ENCODE measurements around the gene PRKCA.
"Not testable (repeated sequence)": the region's sequence is repeated elsewhere in the genome, so short reads cannot be mapped to it uniquely, and the experiment has no call there.

PRKCA gene

DNA sequence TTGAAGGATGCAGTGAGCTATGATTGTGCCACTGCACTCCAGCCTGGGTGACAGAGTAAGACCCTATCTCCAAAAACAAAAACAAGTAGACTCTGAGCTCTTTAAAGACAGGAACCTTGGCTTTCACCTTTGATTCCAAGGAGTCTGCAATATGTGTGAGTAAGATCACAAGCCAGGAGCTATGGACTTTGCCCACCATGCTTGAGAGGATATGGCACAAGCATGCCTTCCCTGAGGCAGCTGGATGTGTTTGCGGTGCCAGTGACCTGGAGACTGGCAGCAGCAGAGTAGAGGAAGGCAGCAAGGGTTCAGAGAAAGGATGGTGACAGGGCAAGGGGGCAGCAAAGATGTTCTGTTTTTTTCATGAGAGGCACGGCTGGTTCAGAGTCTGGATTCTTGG is 14.5 kb upstream of the PRKCA start:
- no peak for DNase-seq
- intact Hi-C loops (cut with DNase I), result no loop called here

DNA sequence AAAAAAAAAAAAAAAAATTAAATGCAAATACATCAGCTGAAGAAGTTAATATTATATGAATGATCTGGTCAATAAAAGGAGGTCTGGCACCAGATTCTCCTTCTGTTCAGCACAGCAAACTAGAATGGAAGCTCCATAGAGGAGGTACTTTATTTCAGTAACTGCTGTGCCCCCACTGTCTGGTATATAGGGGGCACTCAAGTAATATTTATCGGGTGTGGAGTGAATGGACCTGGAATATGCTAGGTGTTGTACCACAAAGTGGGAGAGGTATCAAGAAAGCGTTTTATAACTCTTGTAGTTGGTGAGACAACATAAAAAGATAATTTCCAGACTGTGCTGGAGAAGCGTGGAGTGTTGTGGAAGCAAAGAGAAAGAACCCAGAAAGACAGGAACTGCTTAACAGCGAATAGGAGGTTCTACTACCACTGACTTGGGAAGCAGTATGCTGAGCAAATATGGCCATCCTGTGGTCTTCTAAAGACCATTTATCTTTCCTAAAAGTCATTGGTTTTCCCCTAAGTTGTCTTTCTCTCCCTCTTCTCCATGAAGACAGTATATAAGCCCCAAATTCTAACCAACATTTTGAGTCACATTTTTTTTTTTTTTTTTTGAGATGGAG is 12.2 kb upstream of the PRKCA start:
- intact Hi-C loops (cut with DNase I), result no loop called here
- no peak for DNase-seq

DNA sequence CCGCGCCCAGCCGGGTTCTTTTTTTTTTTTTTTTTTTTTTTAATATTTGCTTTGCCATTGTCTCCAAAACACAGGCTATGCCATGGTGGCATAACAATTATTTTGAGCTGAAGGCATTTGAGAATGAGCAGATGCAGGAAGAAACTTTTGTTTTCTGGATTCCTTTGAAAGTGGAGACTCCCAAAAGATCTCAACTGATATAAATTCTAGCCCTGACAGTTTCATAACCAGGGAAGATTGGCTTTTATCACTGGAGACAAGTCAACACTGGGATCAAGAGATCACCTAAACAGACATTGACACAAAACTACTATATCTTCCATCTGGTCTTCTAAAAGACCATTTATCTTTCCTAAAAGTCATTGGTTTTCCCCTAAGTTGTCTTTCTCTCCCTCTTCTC is 10.1 kb upstream of the PRKCA start:
- DNase-seq, result no peak
- intact Hi-C loops (cut with DNase I), result no loop called here

DNA sequence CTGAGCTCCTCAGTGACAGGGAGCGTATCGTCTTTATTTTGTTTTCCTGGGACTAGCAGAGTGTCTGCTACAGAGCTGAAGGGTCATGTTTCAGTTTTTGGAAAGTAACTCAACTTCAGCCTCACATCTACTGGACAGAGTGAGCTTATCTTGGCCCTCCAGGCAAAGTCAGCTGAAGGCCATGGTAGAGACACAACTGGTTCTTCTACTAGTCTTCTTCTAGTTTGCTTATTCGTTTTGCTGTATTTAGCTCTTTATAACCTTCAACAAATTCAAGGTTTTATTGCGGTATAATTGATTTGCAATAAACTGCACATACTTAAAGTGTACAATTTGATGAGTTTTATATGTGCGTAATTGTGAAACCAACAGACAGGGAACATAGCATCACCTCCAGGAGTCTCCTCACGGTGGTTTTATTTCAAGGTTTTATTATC is 6.1 kb upstream of the PRKCA start:
- intact Hi-C loops (cut with DNase I), result no loop called here
- no peak for DNase-seq

DNA sequence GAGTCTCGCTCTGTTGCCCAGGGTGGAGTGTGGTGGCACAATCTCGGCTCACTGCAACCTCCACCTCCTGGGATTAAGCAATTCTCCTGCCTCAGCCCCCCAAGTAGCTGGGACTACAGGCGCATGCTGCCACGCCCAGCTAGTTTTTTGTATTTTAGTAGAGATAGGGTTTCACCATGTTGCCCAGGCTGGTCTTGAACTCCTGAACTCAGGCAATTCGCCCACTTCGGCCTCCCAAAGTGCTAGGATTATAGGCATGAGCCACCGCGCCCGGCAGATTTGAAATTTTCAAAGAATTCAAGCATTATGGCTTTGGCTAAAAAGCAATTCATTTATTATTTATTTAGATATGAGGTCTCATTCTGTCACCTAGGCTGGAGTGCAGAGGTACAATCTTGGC is 5.0 kb upstream of the PRKCA start:
- DNase-seq; intact Hi-C loops (cut with DNase I): not testable (repeated sequence)

DNA sequence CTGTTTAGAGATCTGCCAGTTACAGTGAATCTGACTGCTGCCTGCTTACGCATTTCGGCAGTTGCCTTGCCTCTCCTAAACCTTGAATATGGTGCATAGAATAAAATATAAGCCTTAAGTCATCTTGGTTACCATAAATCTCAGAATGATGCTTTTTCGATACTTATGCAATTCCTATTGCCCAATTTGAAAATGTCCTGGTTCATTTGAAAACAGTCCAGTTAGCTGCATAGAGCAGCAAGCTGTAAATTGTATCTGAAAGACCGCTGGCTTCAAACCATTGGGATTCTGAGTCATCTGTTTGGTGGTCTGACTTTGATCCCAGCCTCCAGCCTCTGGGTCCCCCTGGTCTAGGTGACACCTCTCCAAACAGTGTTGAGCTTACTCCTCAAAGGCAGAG is 2.7 kb upstream of the PRKCA start:
- intact Hi-C loops (cut with DNase I), result loop anchor here (10.0 kb wide), 2 partner anchors 125 to 265 kb away; no protein-coding TSS in a partner anchor
- no peak for DNase-seq

DNA sequence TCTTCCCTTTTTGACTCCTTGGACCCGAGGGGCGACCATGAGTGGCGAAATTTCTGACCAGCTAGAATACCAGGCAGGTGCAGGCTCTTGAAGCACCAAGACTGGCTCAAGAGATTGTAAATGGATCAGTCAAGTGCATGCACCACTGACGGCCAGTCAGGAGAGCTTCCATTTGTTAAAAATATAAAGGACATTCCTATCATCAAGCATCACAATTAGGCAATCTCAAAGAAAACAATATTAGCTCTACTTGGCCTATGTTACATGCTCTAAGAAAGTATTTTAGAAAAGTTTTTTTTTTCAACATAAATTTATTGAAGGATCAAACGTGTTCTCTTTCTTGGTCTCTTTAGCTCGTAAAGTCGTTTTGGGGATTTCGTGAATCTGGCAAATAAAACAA is 1.5 kb upstream of the PRKCA start:
- intact Hi-C loops (cut with DNase I), result loop anchor here (10.0 kb wide), 2 partner anchors 124 to 264 kb away; no protein-coding TSS in a partner anchor
- no peak for DNase-seq

DNA sequence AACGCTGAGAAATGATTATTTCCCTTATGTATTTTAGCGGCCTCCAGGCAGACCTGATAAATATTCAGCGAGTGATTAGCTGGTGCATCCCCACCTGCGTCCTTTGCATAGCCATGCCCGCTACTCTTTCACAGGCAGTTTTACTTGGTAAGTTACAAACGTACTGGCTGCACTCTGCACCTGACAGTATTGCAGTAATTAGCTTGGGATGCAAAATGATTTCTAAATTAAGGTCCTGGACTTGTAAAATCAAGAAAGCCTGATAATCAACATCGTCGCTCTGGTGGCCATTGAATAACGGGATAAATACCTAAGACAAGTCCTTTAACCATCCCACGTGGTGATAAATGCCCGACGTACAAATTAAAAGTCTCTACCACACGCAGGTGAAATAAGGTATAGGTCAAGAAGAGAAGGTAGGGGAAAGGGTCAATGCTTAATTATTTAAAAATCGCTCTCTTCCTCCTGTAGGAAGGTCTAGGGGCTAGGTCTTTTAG is 998 bp upstream of the PRKCA start:
- intact Hi-C loops (cut with DNase I), result loop anchor here (10.0 kb wide), 2 partner anchors 123 to 263 kb away; no protein-coding TSS in a partner anchor
- no peak for DNase-seq

DNA sequence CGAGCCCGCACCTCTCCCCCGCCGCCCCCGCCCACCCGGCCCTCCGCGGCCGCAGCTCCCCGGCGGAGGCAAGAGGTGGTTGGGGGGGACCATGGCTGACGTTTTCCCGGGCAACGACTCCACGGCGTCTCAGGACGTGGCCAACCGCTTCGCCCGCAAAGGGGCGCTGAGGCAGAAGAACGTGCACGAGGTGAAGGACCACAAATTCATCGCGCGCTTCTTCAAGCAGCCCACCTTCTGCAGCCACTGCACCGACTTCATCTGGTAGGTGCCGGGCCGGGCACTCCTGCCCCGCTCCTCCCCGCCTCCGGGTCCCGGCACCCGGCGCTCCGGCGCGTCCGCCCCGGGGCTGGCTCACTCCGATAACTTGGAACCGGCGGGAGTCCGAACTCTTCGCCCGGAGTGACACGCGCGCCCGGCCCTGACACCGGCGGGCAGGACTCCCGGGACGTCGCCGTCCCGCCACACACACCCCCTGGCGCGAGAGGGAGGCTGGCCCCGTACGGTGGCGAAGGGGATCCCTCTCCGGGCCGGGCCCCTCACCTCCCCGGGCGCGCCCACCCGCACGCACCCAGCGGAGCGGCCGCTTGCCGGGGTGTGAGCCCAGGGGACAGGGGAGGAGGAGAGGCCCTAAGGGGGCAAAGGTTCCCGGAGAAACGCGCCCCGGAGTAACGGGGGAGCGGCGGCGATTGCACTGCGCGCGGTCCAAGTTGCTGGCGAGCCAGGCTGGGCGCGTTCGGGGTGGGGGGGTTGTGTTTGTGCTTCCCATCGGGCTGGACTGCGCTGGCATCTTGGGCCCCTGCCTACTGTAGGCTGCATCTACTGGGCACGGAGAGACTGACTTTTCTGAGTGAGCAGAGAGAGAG is 581 bp downstream of the PRKCA start:
- peak; percentile 20 to 90 (median 54) for DNase-seq
- intact Hi-C loops (cut with DNase I), result loop anchor here (2.0 to 10.0 kb wide), 3 partner anchors 122 to 262 kb away; no protein-coding TSS in a partner anchor

DNA sequence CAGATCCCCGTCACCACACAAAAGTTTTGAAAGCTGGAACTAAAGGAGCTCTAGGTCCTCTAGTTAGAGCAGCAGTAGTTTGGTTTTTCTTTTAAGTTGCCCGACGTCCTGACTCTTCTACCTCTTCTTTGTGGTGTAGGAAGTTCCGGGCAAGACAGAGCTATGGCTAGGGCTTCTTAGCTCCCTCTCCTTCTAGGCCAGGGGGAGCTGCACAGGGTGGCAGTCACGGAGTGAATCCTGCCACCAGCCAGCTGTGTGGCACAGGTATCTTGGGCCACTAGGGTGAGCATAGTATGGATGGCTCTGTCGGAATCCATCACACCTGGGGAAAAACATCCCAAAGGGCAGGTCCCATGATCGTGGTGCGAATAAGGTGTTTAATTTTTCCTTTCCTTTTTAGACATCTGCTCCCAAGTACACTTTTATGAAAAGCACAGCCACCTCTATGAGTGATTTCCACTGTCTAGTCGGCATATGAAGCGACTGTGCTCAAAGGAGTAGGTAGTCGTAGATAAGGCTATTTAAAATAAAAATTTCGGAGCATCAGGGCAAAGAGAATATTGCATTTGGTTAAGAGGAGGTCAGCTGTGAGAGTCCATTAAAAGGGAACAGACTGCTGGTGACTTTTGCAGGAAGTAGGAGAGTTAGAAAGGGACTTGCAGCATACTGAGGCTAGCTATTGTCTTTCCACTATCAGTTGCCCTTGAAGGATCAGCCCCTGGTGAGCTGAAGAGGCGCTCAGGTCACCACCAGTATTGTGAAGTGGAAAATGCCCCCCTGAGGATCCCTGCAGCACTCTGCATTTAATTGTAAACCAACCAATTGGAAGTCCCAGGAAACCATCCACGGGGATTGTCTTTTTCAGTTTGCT is 2.1 kb downstream of the PRKCA start:
- intact Hi-C loops (cut with DNase I), result loop anchor here (10.0 kb wide), 2 partner anchors 120 to 260 kb away; no protein-coding TSS in a partner anchor
- DNase-seq, result no peak

DNA sequence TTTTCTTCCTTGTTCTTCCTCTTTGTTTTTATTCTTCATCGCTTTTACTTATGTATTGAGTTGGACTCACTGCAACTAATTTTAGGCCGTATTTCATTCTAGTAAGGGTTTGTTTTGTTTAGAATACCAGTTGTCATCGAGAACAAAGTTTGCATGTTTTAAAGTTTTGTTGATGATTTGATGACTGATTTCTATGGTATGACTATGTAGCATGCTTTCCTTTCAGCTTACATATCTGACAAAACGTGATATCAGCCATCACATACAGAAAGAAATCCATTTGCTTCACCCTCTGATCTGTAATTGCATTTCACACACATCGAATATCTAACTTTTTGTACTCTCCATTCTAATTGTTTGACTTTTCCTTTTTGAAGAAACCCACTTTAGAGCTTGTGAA is 4.0 kb downstream of the PRKCA start:
- intact Hi-C loops (cut with DNase I), result loop anchor here (10.0 kb wide), 2 partner anchors 118 to 258 kb away; no protein-coding TSS in a partner anchor
- no peak for DNase-seq

DNA sequence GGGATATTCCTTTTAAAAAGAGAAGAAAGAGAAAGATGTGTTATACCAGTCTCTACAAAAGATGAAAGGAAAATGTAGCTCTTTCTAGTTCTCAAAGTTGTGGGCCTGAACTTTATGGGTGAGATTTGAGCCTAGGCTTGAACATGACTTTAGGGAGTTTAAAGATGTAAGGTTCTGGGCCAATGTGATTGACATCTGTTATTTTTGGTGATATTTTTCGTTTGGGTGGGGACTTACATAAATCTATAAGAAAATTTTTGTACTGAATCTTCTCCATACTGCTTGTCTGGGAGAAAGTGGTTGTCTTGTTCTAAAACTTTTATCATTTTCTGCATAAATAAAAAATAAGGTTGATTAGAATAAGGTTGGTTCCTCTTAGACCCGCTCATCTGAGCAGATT is 4.8 kb downstream of the PRKCA start:
- intact Hi-C loops (cut with DNase I), result loop anchor here (10.0 kb wide), 2 partner anchors 118 to 258 kb away; no protein-coding TSS in a partner anchor
- DNase-seq, result no peak

DNA sequence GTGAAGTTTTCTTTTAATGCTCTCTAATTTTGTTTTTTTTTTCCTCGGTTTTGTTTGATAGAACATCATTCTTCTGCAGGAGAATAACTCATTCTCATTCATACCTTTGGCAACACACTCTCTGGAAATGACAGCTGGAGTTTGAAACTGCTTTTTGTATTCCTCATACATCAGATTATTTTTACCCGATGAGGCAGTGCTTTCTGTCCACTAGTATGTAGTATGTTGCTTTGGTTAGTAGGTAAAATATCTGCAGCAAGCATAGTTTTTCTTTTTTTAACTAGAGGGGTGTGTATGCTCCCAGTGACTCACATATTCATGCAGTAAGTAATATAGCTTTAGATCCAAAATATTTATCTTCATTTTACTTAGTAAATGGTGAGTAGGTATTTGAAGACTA is 6.4 kb downstream of the PRKCA start:
- intact Hi-C loops (cut with DNase I), result loop anchor here (10.0 kb wide), 2 partner anchors 116 to 256 kb away; no protein-coding TSS in a partner anchor
- no peak for DNase-seq

DNA sequence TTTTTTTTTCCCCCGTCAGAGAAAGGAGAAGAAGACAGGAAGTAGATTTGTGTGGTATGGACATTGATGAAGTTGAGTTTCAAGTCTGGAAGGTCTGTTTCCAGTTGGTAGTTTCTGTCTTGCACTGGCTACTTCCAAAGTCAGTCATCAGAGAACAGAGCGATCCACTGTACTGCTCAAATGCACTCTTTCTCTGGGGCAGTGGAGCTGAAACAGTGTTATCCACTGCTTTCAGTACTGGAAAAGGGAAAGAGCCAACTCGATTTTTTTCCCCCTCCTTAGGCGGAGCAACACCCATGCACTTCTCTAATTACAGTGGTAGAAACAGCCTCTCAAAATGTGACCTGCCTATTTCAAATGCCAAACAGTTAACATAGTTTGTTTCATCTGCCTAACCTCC is 7.4 kb downstream of the PRKCA start:
- no peak for DNase-seq

DNA sequence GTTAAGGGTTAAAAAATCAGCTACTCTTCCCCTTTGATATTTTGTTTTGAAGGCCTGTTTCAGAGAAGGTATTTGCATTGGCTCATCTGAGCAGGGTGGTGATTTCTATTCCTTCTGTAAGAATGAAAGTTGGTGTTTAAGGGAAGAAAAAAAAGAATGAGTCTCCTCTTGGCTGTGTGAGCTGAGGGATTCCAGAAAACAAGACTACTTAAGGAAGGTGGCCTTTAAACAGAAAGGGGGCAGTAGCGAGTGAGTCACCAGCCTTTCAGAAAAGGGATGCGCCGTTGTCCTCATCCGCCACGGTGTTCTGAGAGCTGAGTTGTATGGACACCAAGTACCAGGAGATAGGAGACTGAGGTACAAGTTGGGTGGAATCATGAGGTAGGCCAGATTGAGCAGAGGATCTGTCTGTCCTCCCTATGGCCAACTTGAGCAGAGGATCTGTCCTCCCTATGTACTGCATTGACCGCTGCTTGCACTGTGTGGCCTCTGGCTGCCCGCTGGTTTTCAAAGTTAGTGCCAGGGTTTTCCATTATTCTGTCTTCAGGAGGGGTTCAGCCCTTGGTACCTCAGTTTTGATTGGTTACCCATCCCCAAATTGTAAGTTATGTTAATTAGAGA is 8.2 kb downstream of the PRKCA start:
- no peak for DNase-seq
- intact Hi-C loops (cut with DNase I), result no loop called here

More for the DNA sequence above, 7.4 kb downstream of the PRKCA start:
- intact Hi-C loops (cut with DNase I), result loop anchor here (10.0 kb wide), 2 partner anchors 115 to 255 kb away; no protein-coding TSS in a partner anchor

DNA sequence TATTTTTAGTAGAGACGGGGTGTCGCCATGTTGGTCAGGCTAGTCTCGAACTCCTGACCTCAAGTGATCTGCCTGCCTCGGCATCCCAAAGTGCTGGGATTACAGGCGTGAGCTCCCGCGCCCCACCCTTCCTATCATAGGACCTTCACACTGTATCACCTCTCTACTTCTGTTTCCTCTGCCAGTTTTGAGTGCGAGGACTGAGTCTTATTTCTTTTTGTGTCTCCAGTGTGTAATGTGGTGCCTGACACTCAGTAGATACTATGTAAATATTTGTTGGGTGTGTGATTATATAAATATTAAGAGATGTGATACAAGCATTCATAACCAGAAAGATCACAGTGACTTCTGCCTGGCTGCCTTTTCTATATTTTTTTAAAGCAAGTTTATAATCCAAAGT is 10.5 kb downstream of the PRKCA start:
- DNase-seq, result no peak
- intact Hi-C loops (cut with DNase I), result no loop called here

DNA sequence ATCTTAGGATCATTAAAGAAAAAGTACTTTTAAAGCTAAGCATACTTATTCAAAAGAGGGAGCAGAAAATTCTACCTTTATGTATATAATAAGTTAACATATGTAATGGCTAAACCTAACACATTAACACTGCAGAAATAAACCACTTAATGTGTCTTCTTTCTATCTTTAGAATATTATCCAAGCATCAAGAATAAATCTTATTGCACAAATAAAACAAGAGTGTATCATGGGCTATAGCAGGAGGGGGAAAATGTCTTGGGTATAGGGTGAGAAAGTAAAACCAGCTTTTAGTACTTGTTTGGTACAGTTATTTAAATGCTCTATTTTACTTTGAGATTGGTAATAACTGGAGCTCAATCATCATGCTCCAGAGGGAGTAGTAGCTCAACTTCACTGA is 10.9 kb downstream of the PRKCA start:
- intact Hi-C loops (cut with DNase I), result no loop called here

DNA sequence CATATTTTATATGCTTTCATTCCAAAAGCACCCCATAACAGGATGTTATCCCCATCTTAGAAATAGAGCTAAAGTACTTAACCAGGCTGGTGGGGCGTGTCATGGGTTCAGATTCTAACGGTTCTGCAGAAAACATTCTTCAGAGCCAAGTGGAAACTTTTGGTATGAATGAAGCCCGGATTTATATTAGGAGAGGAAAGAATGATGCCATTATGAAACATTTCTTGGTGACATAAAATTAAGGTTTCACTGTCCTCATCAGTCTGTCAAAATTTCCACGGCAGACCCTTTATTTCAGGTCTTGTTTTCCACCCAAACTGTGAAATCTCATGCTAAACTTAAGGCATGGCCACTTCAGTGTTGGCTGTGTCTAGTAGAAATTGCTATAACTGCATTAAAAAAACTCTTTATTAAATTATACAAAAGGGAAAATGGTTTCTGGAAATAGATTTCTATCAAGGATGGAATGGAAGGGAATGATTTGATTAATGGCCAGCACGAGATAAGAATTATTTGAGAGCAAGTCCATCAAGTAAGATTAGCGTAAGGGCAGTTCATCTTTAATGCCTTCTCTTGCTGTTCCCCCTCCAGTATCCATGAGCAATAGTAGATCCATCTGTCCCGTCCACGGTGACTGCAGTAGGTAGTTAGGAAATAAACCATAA is 11.7 kb downstream of the PRKCA start:
- intact Hi-C loops (cut with DNase I), result no loop called here
- no peak for DNase-seq

More for the DNA sequence above, 10.9 kb downstream of the PRKCA start:
- no peak for DNase-seq

DNA sequence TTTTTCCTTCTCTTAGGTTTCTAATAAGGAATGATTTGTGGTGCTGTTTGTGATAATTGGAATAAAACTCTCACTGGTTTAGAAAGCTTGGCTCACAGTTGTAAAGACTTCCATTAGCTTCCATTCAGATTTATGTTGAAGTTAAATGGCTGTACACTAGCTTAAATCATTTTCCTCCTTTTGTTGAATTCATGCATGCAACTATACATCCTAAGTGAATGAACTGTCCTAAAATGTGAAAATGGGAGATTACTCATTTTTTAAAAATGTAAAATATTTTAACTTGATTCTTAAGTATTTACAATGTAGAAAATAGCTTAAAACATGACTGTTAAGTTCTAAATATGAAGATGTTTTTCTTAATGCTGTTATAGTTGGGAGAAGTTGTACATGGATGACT is 15.2 kb downstream of the PRKCA start:
- intact Hi-C loops (cut with DNase I), result no loop called here
- DNase-seq, result no peak
